CD4-positive, alpha-beta T cell treated with Interleukin-12 subunit alpha and Interleukin-12 subunit beta, for 1 hour (primary cell): ENCODE results near the gene EFNA5.

ENCODE experiments used
- DNase-seq: peaks from one replicate; pipeline ENCODE4 v3.0.0-alpha.2; 2020

The EFNA5 gene

GRCh38 chr5:107541400-107541799 is 129.3 kb downstream of the EFNA5 start:
- DNase-seq, result no peak

- DNase-seq, result peak; percentile 5
Measured at GRCh38 chr5:107539726-107540330, 130.9 kb downstream of the EFNA5 start.

GRCh38 chr5:107538805-107539445 is 131.8 kb downstream of the EFNA5 start:
- no peak for DNase-seq

- no peak for DNase-seq
Measured at GRCh38 chr5:107538331-107538730, 132.4 kb downstream of the EFNA5 start.

GRCh38 chr5:107535849-107536248 is 134.9 kb downstream of the EFNA5 start:
- no peak for DNase-seq

- peak; percentile 16 for DNase-seq
Measured at GRCh38 chr5:107533910-107534876, 136.5 kb downstream of the EFNA5 start.

GRCh38 chr5:107532916-107533315 is 137.8 kb downstream of the EFNA5 start:
- no peak for DNase-seq

GRCh38 chr5:107532169-107532878 is 138.4 kb downstream of the EFNA5 start:
- DNase-seq, result no peak

- no peak for DNase-seq
Measured at GRCh38 chr5:107531308-107531707, 139.4 kb downstream of the EFNA5 start.

- DNase-seq, result no peak
Measured at GRCh38 chr5:107529618-107530017, 141.1 kb downstream of the EFNA5 start.

GRCh38 chr5:107526270-107526937 is 144.3 kb downstream of the EFNA5 start:
- no peak for DNase-seq

- DNase-seq, result no peak
Measured at GRCh38 chr5:107524111-107524510, 146.6 kb downstream of the EFNA5 start.

- no peak for DNase-seq
Measured at GRCh38 chr5:107523029-107523680, 147.6 kb downstream of the EFNA5 start.

GRCh38 chr5:107522456-107522855 is 148.3 kb downstream of the EFNA5 start:
- no peak for DNase-seq

GRCh38 chr5:107519900-107520354 is 150.8 kb downstream of the EFNA5 start:
- peak; percentile 15 for DNase-seq

- DNase-seq, result no peak
Measured at GRCh38 chr5:107518616-107519015, 152.1 kb downstream of the EFNA5 start.

- DNase-seq, result no peak
Measured at GRCh38 chr5:107518190-107518589, 152.5 kb downstream of the EFNA5 start.

- DNase-seq, result no peak
Measured at GRCh38 chr5:107517185-107518033, 153.3 kb downstream of the EFNA5 start.

GRCh38 chr5:107516452-107517184 is 154.1 kb downstream of the EFNA5 start:
- DNase-seq, result no peak

GRCh38 chr5:107515521-107516080 is 155.1 kb downstream of the EFNA5 start:
- DNase-seq, result no peak
